GM21381 (cell line): ENCODE data around the gene DUSP14.
A peak's percentile ranks its signal among the peaks of the same experiment; 100 is the strongest.
"Not testable (repeated sequence)": the region's sequence is repeated elsewhere in the genome, so short reads cannot be mapped to it uniquely, and the experiment has no call there.

ENCODE experiments used
- ATAC-seq: cut with Tn5 transposase; IDR thresholded peaks from one replicate; pipeline ENCODE4 v1.9.1; 2021; ENCODE audit warnings: mild to moderate bottlenecking, moderate library complexity; ENCODE audit not compliant: unreplicated experiment

The DUSP14 gene, protein sequence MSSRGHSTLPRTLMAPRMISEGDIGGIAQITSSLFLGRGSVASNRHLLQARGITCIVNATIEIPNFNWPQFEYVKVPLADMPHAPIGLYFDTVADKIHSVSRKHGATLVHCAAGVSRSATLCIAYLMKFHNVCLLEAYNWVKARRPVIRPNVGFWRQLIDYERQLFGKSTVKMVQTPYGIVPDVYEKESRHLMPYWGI

DNA sequence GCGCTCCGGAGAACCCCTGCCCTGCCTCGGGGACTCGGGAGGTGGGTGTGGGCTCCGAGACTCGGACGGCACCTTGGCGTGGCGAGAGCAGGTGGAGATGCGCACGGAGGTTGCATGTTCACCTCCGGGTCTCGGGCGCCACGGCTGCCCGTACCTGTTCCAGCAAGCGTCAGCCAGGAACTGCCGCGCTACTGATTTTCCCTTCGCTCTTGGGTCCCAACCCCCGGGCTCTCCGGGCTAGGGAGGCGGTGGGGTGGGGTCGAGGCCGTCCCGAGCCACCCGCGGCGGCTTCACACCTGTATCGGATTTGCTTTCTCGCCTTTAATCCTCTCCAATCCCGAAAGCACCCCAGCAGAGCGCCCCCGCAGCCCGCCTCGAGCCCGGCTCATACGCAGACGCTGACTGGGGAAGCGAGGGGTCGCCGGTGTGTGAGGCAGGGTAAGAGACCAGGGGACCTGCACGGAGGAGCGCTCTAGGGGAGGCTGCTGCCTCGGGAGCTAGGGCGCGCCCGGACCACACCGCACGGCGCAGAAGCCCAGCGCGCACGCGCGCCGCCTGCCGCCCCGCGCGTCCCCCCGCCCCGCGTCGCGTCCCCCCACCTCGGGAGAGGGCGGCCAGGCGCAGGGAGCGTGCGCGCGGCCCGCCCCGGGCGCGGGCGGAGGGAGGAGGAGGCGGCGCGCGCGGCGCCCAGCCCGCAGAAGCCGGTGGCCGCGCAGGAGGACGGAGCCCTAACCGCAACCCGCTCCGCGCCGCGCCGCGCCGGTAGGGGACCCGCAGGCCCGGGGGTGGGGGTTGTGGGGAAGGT is at the start of gene DUSP14:
DUSP14 (plus strand) TSS at position 695 of the 805 bp plus-strand sequence. CDS start 22,382 bp downstream, outside the sequence.
- ATAC-seq = peak; percentile 68

DNA sequence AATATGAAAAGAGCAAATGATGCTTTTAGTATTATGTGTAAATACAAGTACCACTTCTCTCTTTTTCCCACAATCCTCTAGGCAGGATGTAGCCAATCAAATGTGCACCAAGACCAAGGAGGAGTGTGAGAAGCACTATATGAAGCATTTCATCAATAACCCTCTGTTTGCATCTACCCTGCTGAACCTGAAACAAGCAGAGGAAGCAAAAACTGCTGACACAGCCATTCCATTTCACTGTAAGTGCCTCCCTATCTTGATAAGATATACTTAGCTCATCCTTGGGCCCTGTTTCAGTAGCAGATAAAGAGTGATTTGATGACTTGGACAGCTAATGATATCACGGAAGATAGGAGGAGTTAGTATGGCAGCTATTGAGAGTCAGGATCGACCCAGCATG is 49.3 kb upstream of the DUSP14 start:
- no peak for ATAC-seq

GRCh38 chr17:37441369-37442014 is 48.2 kb upstream of the DUSP14 start:
- ATAC-seq = not testable (repeated sequence)

GRCh38 chr17:37446027-37446426 is 43.7 kb upstream of the DUSP14 start:
- no peak for ATAC-seq

GRCh38 chr17:37447641-37448040 is 42.0 kb upstream of the DUSP14 start:
- no peak for ATAC-seq

DNA sequence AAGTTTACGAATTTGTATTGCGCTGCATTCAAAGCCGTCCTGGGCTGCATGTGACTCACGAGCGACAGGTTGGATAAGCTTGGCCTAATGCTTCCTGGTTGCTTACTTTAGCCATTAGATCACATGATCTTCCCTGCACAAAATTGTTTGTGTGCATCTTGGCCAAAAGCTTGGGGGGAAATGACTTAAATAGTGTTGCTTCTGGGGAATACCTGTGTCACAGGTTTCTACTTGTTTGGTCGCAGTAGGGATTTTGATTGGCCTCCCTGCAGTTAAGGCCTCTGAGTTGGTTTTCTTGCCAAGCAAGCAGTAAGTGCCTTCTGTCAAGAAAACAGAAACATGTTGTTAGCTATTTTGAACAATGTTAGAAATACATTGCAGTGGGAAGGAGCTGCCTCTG is 39.6 kb upstream of the DUSP14 start:
- ATAC-seq = no peak

GRCh38 chr17:37457801-37458200 is 31.9 kb upstream of the DUSP14 start:
- not testable (repeated sequence) for ATAC-seq

DNA sequence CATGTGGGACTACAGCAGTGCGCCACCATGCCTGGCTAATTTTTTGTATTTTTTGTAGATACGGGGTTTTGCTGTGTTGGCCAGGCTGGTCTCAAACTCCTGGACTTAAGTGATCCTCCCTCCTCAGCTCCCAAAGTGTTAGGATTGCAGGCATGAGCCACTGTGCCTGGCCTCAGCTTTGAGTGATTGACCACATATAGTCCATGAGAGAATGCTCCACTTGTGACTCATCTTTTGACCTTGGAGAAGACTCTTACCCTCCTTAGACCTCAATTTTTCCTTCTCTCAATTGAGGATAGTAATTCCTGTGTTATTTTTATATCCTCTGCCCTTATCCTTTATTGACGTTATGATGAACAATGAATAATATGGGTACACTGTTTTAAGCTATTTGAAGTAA is 30.9 kb upstream of the DUSP14 start:
- ATAC-seq = no peak

DNA sequence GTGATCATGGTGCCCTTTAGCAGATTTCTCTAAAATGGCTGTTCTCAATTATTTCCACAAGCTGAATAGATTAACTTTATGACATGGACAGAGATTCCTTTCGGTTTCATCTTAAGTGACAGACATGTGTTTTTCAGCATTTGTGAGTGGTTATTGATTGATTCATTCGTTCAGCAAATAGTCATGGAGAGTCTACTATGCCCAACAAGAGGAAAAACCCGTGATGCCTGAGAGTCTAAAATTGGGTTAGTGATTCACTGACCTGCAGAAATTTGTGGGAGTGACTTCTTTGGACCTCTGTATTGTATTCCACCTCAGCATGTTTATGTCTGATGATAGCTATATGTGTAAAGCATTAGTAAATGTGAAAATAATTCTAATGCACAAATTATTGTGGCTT is 28.0 kb upstream of the DUSP14 start:
- no peak for ATAC-seq

- ATAC-seq = no peak
Measured at GRCh38 chr17:37462492-37462891, 27.2 kb upstream of the DUSP14 start.

DNA sequence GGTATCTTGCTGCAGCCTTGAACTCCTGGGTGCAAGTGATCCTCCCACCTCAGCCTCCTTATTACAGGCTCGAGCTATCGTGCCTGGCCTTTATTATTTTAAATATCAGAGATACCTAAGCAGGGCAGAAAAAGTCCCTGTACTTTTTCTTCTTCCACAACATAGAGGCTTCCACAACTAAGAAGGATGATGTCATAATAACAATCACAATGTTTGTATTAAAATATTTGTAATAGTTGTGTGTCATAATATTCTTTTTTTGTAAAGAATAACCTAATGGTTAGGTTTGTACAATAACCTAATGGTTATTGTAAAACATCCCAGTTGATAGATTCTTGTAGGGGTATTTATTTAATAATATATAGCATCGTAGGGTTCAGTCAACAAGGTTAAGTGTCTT is 26.7 kb upstream of the DUSP14 start:
- no peak for ATAC-seq

GRCh38 chr17:37465069-37465616 is 24.5 kb upstream of the DUSP14 start:
- ATAC-seq = no peak

GRCh38 chr17:37466471-37466870 is 23.2 kb upstream of the DUSP14 start:
- no peak for ATAC-seq

DNA sequence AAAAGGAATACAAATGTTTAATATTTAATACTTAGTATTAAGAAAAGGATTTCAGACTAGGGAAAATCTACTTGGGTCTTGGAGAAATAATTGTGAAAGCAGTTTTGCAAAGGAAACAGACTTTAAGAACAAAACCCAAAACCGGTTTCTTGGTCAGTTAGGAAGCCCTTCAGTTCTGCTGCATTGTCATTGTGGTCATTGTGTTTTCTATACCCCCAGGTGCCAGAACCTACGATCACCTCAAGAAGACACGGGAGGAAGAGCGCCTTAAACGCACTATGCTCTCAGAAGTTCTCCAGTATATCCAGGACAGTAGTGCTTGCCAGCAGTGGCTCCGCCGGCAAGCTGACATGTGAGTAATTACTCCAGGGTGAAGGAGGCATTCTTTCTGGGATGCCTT is 19.5 kb upstream of the DUSP14 start:
- no peak for ATAC-seq

- ATAC-seq = no peak
Measured at GRCh38 chr17:37475731-37476420, 13.8 kb upstream of the DUSP14 start.

GRCh38 chr17:37476431-37477120 is 13.1 kb upstream of the DUSP14 start:
- ATAC-seq = no peak

DNA sequence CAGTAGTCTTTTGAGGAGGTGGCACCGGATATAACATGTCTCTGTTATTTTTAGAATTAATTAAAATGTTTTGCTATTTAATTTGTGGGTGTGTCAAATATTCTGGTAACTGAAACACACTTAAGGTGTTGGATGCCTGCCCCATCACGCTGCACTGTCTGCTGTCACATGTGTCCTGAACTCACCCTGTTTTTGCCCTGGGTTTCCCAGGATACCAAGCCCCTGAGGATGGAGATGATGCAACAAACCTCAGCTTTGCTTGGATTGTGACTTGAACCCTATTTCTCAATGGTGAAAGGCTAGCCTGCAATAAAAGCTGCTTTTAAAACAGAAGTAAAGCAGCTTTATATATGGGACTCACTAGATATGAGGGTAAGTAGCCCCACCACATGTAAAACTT is 11.5 kb upstream of the DUSP14 start:
- no peak for ATAC-seq

- no peak for ATAC-seq
Measured at GRCh38 chr17:37479025-37479424, 10.7 kb upstream of the DUSP14 start.

- ATAC-seq = no peak
Measured at GRCh38 chr17:37480427-37480826, 9.3 kb upstream of the DUSP14 start.

DNA sequence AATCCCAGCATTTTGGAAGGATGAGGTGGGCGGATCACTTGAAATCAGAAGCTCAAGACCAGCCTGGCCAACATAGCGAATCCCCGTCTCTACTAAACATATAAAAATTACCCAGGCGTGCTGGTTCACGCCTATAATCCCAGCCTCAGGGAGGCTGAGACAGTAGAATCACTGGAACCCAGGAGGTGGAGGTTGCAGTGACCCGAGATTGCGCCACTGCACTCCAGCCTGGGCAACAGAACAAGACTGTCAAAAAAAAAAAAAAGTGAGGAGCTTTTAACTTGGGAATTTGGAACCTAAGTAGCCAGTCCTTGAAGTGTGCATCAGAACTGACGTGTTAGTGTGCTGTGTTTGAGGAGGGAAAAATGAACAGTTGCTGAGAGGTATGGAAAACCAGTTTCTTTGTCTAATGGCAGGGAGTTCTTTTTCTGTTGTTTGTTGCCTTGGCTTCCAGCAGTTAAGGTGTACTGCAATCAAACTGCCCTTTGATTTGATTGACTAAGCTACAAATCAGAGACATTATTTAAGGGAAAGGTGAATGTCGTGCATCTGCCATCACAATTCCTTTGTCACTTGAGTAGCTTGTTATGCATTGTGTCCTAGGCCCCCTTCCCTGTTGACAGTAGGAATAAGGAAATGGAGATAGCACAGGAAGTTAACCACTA is 8.6 kb upstream of the DUSP14 start:
- ATAC-seq = no peak
